ENCODE results near the gene USF3.

DNA sequence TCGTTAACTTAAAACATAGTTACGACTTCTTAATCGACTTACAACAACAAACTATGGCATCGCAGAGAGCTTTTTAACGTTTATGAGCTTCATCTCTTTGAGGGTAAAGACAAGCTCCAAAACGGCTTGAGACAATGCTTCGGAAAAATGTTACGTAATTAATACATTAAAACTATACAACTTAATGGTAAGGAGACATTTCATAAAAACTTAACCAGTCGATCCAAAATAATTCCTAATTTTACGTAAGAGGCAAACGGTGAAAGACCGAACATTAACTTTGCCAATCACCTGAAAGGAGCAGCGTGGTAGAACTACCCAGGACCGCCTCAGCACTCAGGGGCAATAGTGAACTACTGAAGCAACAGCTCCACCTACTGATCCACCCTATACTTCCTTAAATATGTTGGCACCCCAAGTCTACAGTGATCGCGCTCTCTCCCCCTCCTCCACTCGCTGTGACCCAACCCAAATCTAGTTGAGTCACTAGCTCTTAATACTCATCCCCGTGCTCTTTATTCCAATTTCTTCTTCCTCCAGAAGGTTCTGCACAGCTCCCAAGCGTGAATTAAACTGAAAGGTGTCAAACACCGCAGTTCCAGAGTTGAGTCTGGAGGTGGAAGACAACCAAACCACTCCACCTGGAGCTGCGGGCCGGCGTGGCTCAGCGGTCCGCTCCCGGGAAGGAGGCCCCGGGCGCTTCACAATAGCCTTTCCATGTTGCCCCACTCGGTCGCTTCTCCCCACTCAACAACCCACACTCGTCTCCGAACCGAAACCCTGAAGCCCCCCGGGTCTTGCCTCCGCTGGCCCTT, 48.7 kb upstream of the USF3 start:
- TF ChIP-seq EZH2phosphoT487 (IDR thresholded peaks at IDR 0.05): no peak
- peak; percentile 65 for TF ChIP-seq CTCF (IDR thresholded peaks at IDR 0.05)
